GM18909 (cell line): ENCODE results near the gene PDZRN4.
"Not testable (repeated sequence)": the region's sequence is repeated elsewhere in the genome, so short reads cannot be mapped to it uniquely, and the experiment has no call there.

Experiments
- ATAC-seq: cut with Tn5 transposase; IDR thresholded peaks from one replicate; pipeline ENCODE4 v1.9.1; 2021; ENCODE audit warnings: mild to moderate bottlenecking; ENCODE audit not compliant: unreplicated experiment, poor library complexity

PDZRN4 gene

GRCh38 chr12:41605545-41606305 lies 417.6 kb downstream of the PDZRN4 start:
- ATAC-seq: peak; percentile 47

GRCh38 chr12:41606468-41607445 lies 418.6 kb downstream of the PDZRN4 start:
- ATAC-seq: no peak

- ATAC-seq: no peak
Measured at GRCh38 chr12:41612892-41613557, 424.9 kb downstream of the PDZRN4 start.

GRCh38 chr12:41615174-41615573 lies 427.1 kb downstream of the PDZRN4 start:
- ATAC-seq: not testable (repeated sequence)

- ATAC-seq: no peak
Measured at GRCh38 chr12:41619705-41620104, 431.6 kb downstream of the PDZRN4 start.

GRCh38 chr12:41621291-41621690 lies 433.2 kb downstream of the PDZRN4 start:
- ATAC-seq: no peak
